Activated CD4-positive, alpha-beta T cell treated with anti-CD3 and anti-CD28 coated beads, Interleukin-2, amount 10 ng/mL, durations not matched to agents 24 days and 14 days (primary cell): ENCODE data around the gene MARCO. TPM values are rescaled to one million over a fixed set of nuclear protein-coding genes. Genes with fewer than 3 reads are reported as not detected.
A peak's percentile ranks its signal among the peaks of the same experiment; 100 is the strongest.

ENCODE experiments used
- DNase-seq: peaks from one replicate; pipeline ENCODE4 v3.0.0; 2022
- H3K27ac Mint-ChIP-seq: one replicate; pipeline ENCODE4 v1.8.0; 2022; ENCODE audit warnings: mild to moderate bottlenecking, mixed read lengths
- H3K27me3 Mint-ChIP-seq: one replicate; pipeline ENCODE4 v1.8.0; 2022; ENCODE audit warnings: mixed read lengths
- H3K36me3 Mint-ChIP-seq: one replicate; pipeline ENCODE4 v1.8.0; 2022; ENCODE audit warnings: low read depth, mild to moderate bottlenecking, mixed read lengths
- H3K4me1 Mint-ChIP-seq: one replicate; pipeline ENCODE4 v1.8.0; 2021; ENCODE audit warnings: mixed read lengths
- H3K4me3 Mint-ChIP-seq: one replicate; pipeline ENCODE4 v1.8.0; 2022; ENCODE audit warnings: mild to moderate bottlenecking, moderate library complexity, mixed read lengths
- H3K9me3 Mint-ChIP-seq: one replicate; pipeline ENCODE4 v1.8.0; 2021; ENCODE audit warnings: mixed read lengths
- intact Hi-C: fragments of 100-400 bp; cut with micrococcal nuclease; formaldehyde crosslinking; loops from one replicate; pipeline ENCODE4 v1.15.1; 2023
- total RNA-seq: library from RNA; stranded (reverse); gene quantifications from 2 replicates; pipeline ENCODE4 v1.2.3, GENCODE V29; 2022

MARCO gene
- total RNA-seq, 1 donor from 2014 or later, result not detected

- DNase-seq, result peak; percentile 26
- Mint-ChIP-seq H3K27ac (no peak overlapping the region), H3K27me3 (peaks cover 13% of the 10 kb centered on the region), H3K9me3 (no peaks in the 10 kb centered on the region), H3K4me3 (no peak overlapping the region), H3K4me1 (no peaks in the 10 kb centered on the region), H3K36me3 (no peaks in the 10 kb centered on the region)
- intact Hi-C loops, result no loop called here
Observed at GRCh38 chr2:119010336-119010735, 68.3 kb downstream of the MARCO start.

GRCh38 chr2:119011162-119011909 lies 69.3 kb downstream of the MARCO start:
- H3K9me3 Mint-ChIP-seq, result no peaks in the 10 kb centered on the region
- intact Hi-C loops, result no loop called here
- no peaks in the 10 kb centered on the region for H3K4me1 Mint-ChIP-seq
- no peaks in the 10 kb centered on the region for H3K36me3 Mint-ChIP-seq
- H3K4me3 Mint-ChIP-seq, result no peak overlapping the region
- DNase-seq, result peak; percentile 51
- no peak overlapping the region for H3K27ac Mint-ChIP-seq
- peaks cover 13% of the 10 kb centered on the region for H3K27me3 Mint-ChIP-seq

GRCh38 chr2:119011910-119012209 lies 69.9 kb downstream of the MARCO start:
- DNase-seq, result peak; percentile 21
- intact Hi-C loops, result no loop called here
- H3K4me1 Mint-ChIP-seq, result no peaks in the 10 kb centered on the region

GRCh38 chr2:119012345-119013301 lies 70.6 kb downstream of the MARCO start:
- H3K27ac Mint-ChIP-seq, result no peak overlapping the region
- peaks cover 13% of the 10 kb centered on the region for H3K27me3 Mint-ChIP-seq
- H3K9me3 Mint-ChIP-seq, result no peaks in the 10 kb centered on the region
- H3K4me1 Mint-ChIP-seq, result no peaks in the 10 kb centered on the region
- no peaks in the 10 kb centered on the region for H3K36me3 Mint-ChIP-seq
- intact Hi-C loops, result no loop called here
- peak; percentile 46 for DNase-seq
- H3K4me3 Mint-ChIP-seq, result no peak overlapping the region

More at GRCh38 chr2:119011910-119012209, 69.9 kb downstream of the MARCO start:
- Mint-ChIP-seq H3K27ac (no peak overlapping the region), H3K9me3 (no peaks in the 10 kb centered on the region), H3K4me3 (no peak overlapping the region), H3K27me3 (peaks cover 13% of the 10 kb centered on the region), H3K36me3 (no peaks in the 10 kb centered on the region)

- no peaks in the 10 kb centered on the region for H3K9me3 Mint-ChIP-seq
- DNase-seq, result peak; percentile 47
- intact Hi-C loops, result no loop called here
- no peaks in the 10 kb centered on the region for H3K4me1 Mint-ChIP-seq
- H3K4me3 Mint-ChIP-seq, result no peak overlapping the region
- H3K36me3 Mint-ChIP-seq, result no peaks in the 10 kb centered on the region
- peaks cover 13% of the 10 kb centered on the region for H3K27me3 Mint-ChIP-seq
- no peak overlapping the region for H3K27ac Mint-ChIP-seq
Observed at GRCh38 chr2:119013671-119014070, 71.7 kb downstream of the MARCO start.

GRCh38 chr2:119015845-119016244 lies 73.9 kb downstream of the MARCO start:
- no peak overlapping the region for H3K4me3 Mint-ChIP-seq
- intact Hi-C loops, result no loop called here
- H3K27me3 Mint-ChIP-seq, result peaks cover 6% of the 10 kb centered on the region
- DNase-seq, result no peak
- H3K9me3 Mint-ChIP-seq, result no peaks in the 10 kb centered on the region
- no peak overlapping the region for H3K27ac Mint-ChIP-seq
- no peaks in the 10 kb centered on the region for H3K4me1 Mint-ChIP-seq
- H3K36me3 Mint-ChIP-seq, result no peaks in the 10 kb centered on the region

- Mint-ChIP-seq H3K36me3 (no peaks in the 10 kb centered on the region), H3K27ac (no peak overlapping the region), H3K4me1 (no peaks in the 10 kb centered on the region), H3K9me3 (no peaks in the 10 kb centered on the region), H3K4me3 (no peak overlapping the region), H3K27me3 (no peaks in the 10 kb centered on the region)
- intact Hi-C loops, result no loop called here
- no peak for DNase-seq
Observed at GRCh38 chr2:119019521-119019920, 77.5 kb downstream of the MARCO start.

GRCh38 chr2:119022678-119023077 lies 80.7 kb downstream of the MARCO start:
- Mint-ChIP-seq H3K4me3 (no peak overlapping the region), H3K36me3 (no peaks in the 10 kb centered on the region), H3K9me3 (no peaks in the 10 kb centered on the region), H3K27me3 (no peaks in the 10 kb centered on the region), H3K27ac (no peak overlapping the region), H3K4me1 (no peaks in the 10 kb centered on the region)
- intact Hi-C loops, result no loop called here
- no peak for DNase-seq

GRCh38 chr2:119023534-119023933 lies 81.5 kb downstream of the MARCO start:
- no peak for DNase-seq
- Mint-ChIP-seq H3K36me3 (no peaks in the 10 kb centered on the region), H3K9me3 (no peaks in the 10 kb centered on the region), H3K4me3 (no peak overlapping the region), H3K27me3 (no peaks in the 10 kb centered on the region), H3K27ac (no peak overlapping the region), H3K4me1 (no peaks in the 10 kb centered on the region)
- intact Hi-C loops, result no loop called here

- Mint-ChIP-seq H3K27ac (no peak overlapping the region), H3K36me3 (no peaks in the 10 kb centered on the region), H3K9me3 (no peaks in the 10 kb centered on the region), H3K4me3 (no peak overlapping the region), H3K27me3 (no peaks in the 10 kb centered on the region), H3K4me1 (no peaks in the 10 kb centered on the region)
- no peak for DNase-seq
- intact Hi-C loops, result no loop called here
Observed at GRCh38 chr2:119024152-119024551, 82.2 kb downstream of the MARCO start.

- Mint-ChIP-seq H3K4me3 (no peak overlapping the region), H3K27ac (no peak overlapping the region), H3K9me3 (no peaks in the 10 kb centered on the region), H3K36me3 (no peaks in the 10 kb centered on the region), H3K27me3 (no peaks in the 10 kb centered on the region), H3K4me1 (no peaks in the 10 kb centered on the region)
- intact Hi-C loops, result no loop called here
- DNase-seq, result no peak
Observed at GRCh38 chr2:119024568-119024967, 82.6 kb downstream of the MARCO start.

- intact Hi-C loops, result no loop called here
- no peak overlapping the region for H3K4me3 Mint-ChIP-seq
- no peaks in the 10 kb centered on the region for H3K4me1 Mint-ChIP-seq
- H3K36me3 Mint-ChIP-seq, result no peaks in the 10 kb centered on the region
- no peak for DNase-seq
- no peaks in the 10 kb centered on the region for H3K9me3 Mint-ChIP-seq
- H3K27ac Mint-ChIP-seq, result no peak overlapping the region
- no peaks in the 10 kb centered on the region for H3K27me3 Mint-ChIP-seq
Observed at GRCh38 chr2:119025013-119025412, 83.0 kb downstream of the MARCO start.

GRCh38 chr2:119025762-119026351 lies 83.9 kb downstream of the MARCO start:
- H3K27ac Mint-ChIP-seq, result no peak overlapping the region

GRCh38 chr2:119026890-119027289 lies 84.9 kb downstream of the MARCO start:
- intact Hi-C loops, result no loop called here
- Mint-ChIP-seq H3K27ac (no peak overlapping the region), H3K4me1 (no peaks in the 10 kb centered on the region), H3K27me3 (no peaks in the 10 kb centered on the region), H3K36me3 (no peaks in the 10 kb centered on the region), H3K4me3 (no peak overlapping the region), H3K9me3 (no peaks in the 10 kb centered on the region)
- no peak for DNase-seq

More at GRCh38 chr2:119025762-119026351, 83.9 kb downstream of the MARCO start:
- Mint-ChIP-seq H3K36me3 (no peaks in the 10 kb centered on the region), H3K4me1 (no peaks in the 10 kb centered on the region), H3K4me3 (no peak overlapping the region), H3K9me3 (no peaks in the 10 kb centered on the region), H3K27me3 (no peaks in the 10 kb centered on the region)
- DNase-seq, result no peak
- intact Hi-C loops, result no loop called here
